Omental fat pad (tissue), 4 donors: Measurements from ENCODE around the gene GREB1. TPM values are rescaled to one million over a fixed set of nuclear protein-coding genes. Genes with fewer than 3 reads are reported as not detected.

Experiments
- ATAC-seq: fragments of 150-250 bp; one replicate; pipeline ENCODE4 v1.9.1; 2016; ENCODE audit warnings: mild to moderate bottlenecking, moderate library complexity; ENCODE audit not compliant: low FRiP score
- DNase-seq: peaks from one replicate; pipeline ENCODE4 v3.0.0-alpha.2; 2019; ENCODE audit warnings: low spot score
- total RNA-seq, 4 donors: library from RNA; depleted of rRNA; stranded (reverse); fragments of >200 nt; gene quantifications; one replicate each; pipeline ENCODE4 v1.1.0, GENCODE V29; 2016
- TF ChIP-seq, protein P1 (sequence below), 3 donors: fragments of 450-650 bp; IDR thresholded peaks; one replicate each; pipeline ENCODE4 v1.5.1; 2016 to 2017; ENCODE audit warnings: antibody characterized with exemption in 3 of 3, mild to moderate bottlenecking in 3 of 3, moderate library complexity in 2 of 3

Gene GREB1
- total RNA-seq, 4 donors from 2014 or later = 1.9 to 12.4 (median 4.1) TPM

DNA sequence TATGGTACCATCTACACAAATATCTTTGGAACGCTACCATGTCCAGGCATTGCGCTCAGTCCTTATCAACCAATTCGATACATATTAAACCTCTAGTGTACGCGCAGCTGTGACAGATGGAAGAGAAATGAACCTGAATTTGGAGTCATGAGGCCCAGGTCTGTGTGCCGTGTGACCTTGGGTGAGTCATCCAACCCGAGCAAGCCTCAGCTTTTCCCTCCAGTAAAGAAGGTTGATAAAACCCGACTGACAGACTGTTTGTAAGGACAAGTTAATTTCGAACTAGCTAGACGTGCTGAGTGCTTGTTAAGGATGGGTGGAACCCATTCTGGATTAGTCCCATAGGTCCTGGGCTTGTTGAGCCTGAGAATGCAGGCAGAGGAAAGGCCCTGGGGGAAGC lies 28.2 kb downstream of the GREB1 start:
- TF ChIP-seq, protein P1, sequence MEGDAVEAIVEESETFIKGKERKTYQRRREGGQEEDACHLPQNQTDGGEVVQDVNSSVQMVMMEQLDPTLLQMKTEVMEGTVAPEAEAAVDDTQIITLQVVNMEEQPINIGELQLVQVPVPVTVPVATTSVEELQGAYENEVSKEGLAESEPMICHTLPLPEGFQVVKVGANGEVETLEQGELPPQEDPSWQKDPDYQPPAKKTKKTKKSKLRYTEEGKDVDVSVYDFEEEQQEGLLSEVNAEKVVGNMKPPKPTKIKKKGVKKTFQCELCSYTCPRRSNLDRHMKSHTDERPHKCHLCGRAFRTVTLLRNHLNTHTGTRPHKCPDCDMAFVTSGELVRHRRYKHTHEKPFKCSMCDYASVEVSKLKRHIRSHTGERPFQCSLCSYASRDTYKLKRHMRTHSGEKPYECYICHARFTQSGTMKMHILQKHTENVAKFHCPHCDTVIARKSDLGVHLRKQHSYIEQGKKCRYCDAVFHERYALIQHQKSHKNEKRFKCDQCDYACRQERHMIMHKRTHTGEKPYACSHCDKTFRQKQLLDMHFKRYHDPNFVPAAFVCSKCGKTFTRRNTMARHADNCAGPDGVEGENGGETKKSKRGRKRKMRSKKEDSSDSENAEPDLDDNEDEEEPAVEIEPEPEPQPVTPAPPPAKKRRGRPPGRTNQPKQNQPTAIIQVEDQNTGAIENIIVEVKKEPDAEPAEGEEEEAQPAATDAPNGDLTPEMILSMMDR (IDR thresholded peaks at IDR 0.05) = no peak
- DNase-seq (no peak), ATAC-seq (no peak)

DNA sequence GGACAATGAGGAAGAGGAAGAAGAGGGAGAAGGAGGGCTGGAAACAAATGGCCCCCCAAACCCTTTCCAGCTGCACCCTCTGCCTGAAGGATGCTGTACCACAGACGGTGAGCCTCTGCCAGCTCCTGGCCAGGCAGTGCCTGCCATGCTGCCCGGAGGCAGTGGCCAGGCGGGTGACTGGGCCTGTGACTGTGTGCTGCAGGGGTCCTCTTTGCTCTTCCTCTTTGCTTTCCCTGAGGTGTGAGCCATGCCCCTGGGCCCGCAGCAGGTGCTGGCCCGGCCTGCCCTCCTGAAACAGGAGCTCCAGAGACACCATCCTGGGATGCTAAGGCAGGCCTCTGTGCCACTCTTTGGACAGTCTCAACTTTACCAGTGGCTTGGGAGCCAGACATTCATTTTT lies 28.6 kb downstream of the GREB1 start:
- DNase-seq (no peak), ATAC-seq (no peak)
- TF ChIP-seq, protein P1 (IDR thresholded peaks at IDR 0.05) = no peak

DNA sequence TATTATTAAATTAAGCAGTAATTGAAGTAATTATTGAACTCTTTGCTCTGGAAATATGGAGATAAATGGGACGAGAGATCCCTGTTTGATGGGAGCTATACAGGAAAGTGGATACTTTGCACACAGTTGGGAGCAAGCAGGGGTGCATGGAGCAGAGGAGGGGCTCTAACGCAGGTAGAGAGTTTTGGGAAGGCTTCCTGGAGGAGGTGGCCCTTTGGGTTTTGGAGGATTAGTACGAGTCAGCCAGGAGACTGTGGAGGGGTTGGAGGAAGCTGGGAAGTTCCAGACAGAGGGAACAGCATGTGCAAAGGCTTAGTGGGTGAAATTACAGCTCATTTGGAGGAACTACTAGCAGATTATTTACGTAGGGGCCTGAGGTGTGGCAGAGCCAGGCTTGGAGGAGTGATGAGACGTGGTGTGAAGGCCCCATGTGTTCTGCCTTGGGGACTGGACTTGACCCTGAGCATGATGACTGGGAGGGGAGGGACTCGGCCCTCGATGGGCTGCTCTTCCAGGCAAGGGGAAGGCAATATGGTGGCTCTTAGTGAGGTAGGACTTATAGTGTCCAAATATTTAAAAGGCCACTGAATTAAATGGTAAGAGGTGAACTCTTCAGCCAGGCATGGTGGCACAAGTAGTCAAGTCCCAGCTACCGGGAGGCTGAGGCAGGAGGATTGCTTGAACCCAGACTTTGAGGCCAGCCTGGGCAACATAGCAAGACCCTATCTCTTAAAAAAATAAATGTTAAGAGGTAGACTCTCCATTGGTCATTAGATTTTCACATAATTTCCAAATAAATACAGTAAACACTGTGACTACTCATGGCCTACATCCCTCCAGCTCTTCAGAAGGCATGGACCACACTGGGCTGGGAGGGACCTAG lies 30.2 kb downstream of the GREB1 start:
- ATAC-seq (no peak), DNase-seq (no peak)
- TF ChIP-seq, protein P1 (IDR thresholded peaks at IDR 0.05) = no peak

DNA sequence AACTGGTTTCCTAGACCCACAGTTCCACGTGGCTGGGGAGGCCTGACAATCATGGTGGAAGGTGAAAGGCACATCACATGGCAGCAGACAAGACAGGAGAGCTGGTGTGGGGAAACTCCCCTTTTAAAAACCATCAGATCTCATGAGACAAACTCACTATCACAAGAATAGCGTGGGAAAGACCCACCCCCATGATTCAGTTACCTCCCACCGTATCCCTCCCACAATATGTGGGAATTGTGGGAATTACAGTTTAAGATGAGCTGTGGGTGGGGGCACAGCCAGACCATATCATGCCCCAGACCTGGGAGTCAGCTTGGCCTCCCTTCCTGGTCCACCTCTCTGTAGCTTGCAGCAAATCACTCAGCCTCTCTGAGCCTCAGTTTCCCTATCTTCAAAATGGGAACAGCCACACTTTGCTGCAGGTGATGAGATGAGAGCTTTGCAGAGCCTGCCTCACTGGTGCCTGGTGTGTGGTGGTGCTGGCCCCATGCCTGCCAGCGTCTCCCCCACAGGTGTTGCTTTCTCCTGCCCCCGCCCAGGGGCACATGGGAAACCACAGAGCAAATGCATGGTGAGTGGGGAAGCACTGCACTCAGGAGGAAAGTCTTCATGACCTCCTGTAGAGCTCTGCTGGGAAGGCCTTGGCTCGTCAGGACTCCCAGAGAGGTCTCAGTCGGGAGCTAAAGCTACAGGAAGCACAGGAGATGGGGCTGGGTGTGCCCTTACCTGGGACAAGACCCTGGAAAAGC lies 31.1 kb downstream of the GREB1 start:
- TF ChIP-seq, protein P1 (IDR thresholded peaks at IDR 0.05) = no peak
- DNase-seq (no peak), ATAC-seq (no peak)

DNA sequence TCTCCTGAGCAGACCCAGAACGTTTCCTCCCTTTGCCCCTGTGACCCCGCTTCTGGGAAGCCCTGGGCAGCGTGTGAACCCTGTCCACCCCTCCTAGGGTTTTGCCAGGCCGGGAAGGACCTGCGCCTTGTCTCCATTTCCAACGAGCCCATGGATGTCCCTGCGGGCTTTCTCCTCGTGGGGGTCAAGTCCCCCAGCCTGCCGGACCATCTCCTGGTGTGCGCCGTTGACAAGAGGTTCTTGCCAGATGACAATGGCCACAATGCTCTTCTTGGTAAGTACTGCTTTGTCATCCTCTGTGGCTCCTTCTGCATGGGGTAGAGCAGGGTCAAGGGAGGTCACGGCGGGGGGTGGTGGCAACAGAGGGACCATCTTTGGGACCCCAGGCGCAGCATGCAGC lies 32.5 kb downstream of the GREB1 start:
- TF ChIP-seq, protein P1 (IDR thresholded peaks at IDR 0.05) = no peak
- DNase-seq (no peak), ATAC-seq (no peak)

DNA sequence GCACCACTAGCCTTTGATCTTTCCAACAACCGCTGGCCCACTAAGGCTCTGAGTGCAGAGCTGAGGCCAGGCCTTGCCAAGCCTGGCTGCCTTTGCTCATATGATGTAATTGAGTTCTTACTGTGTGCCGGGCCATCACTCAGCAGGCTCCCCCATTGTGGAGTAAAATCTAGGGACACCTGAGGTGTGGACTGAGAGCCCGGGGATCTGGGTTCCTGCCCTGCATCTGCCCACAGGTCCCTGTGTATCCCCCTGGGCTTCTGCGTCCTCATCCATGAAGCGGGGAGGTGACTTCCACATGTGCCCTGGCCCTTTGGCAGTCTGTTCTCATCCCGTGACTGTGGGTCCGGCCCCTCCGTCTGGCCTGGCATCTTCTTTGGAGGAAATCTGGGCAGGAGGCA lies 33.8 kb downstream of the GREB1 start:
- no peak for DNase-seq
- TF ChIP-seq, protein P1 (IDR thresholded peaks at IDR 0.05) = no peak
- ATAC-seq = no peak
